IMR-90 (cell line): Measurements from ENCODE around the gene CGNL1. TPM values are rescaled to one million over a fixed set of nuclear protein-coding genes. Genes with fewer than 3 reads are reported as not detected.

Experiments
- ATAC-seq: fragments of 200-7000 bp; cut with Tn5 transposase; 2 replicates; pipeline ENCODE4 v1.9.1; 2020; ENCODE audit warnings: low read depth, mild to moderate bottlenecking, moderate library complexity
- BruUV-seq: library from RNA; stranded (reverse); fragments of 400-500 nt; replicated peaks from 2 replicates; lab custom pipeline; 2021; lab: Mats Ljungman, UMichigan
- CTCF ChIA-PET: fragments of 300-600 bp; formaldehyde crosslinking; extraction: SDS; loops from one replicate; lab custom pipeline; 2021; ENCODE audit warnings: antibody characterized with exemption; lab: Yijun Ruan, JAX
- POLR2A ChIA-PET: fragments of 300-600 bp; sonication (Branson Sonifier 250); formaldehyde crosslinking; loops from one replicate; lab custom pipeline; 2022; ENCODE audit warnings: antibody characterized with exemption; ENCODE audit not compliant: unreplicated experiment; lab: Charles Lee
- DNase-seq: peaks from one replicate; pipeline ENCODE4 v3.0.0; 2013
- H2AFZ ChIP-seq: replicated peaks from 2 replicates; pipeline ENCODE3; 2013; ENCODE audit warnings: low read length, mild to moderate bottlenecking; ENCODE audit not compliant: poor library complexity
- H2AK5ac ChIP-seq: 2 replicates; pipeline ENCODE4 v1.6.1; 2013; ENCODE audit warnings: low read depth, low read length, inconsistent platforms
- H2AK9ac ChIP-seq: replicated peaks from 2 replicates; pipeline ENCODE3; 2013; ENCODE audit warnings: mild to moderate bottlenecking, low read depth, low read length, moderate library complexity; ENCODE audit not compliant: poor library complexity
- H2BK120ac ChIP-seq: 2 replicates; pipeline ENCODE4 v1.6.1; 2013; ENCODE audit warnings: low read depth, low read length, inconsistent platforms
- H2BK15ac ChIP-seq: 3 replicates; pipeline ENCODE4 v1.6.1; 2013; ENCODE audit warnings: low read depth, low read length, inconsistent platforms
- H2BK20ac ChIP-seq: 2 replicates; pipeline ENCODE4 v1.6.1; 2013; ENCODE audit warnings: low read depth, mild to moderate bottlenecking, inconsistent platforms, low read length, moderate library complexity
- H2BK5ac ChIP-seq: 2 replicates; pipeline ENCODE4 v1.6.1; 2013; ENCODE audit warnings: mild to moderate bottlenecking, low read depth, low read length, inconsistent platforms; ENCODE audit not compliant: poor library complexity, severe bottlenecking
- H3K14ac ChIP-seq: replicated peaks from 2 replicates; pipeline ENCODE4 v1.6.1; 2013; ENCODE audit warnings: low read depth, low read length, inconsistent platforms
- H3K18ac ChIP-seq: 2 replicates; pipeline ENCODE4 v1.6.1; 2013; ENCODE audit warnings: low read depth, low read length, control low read depth
- H3K23ac ChIP-seq: 2 replicates; pipeline ENCODE4 v1.6.1; 2013; ENCODE audit warnings: low read depth, low read length, inconsistent platforms
- H3K27ac ChIP-seq: 2 replicates; pipeline ENCODE4 v1.5.1; 2013; ENCODE audit warnings: mild to moderate bottlenecking, control low read depth, low read length; ENCODE audit not compliant: insufficient read depth
- H3K27me3 ChIP-seq: 2 replicates; pipeline ENCODE4 v1.6.1; 2013; ENCODE audit warnings: low read length; ENCODE audit not compliant: control insufficient read depth, insufficient read depth
- H3K36me3 ChIP-seq: 2 replicates; pipeline ENCODE4 v1.6.1; 2013; ENCODE audit warnings: low read length, mixed read lengths; ENCODE audit not compliant: control insufficient read depth, insufficient read depth
- H3K4ac ChIP-seq: 2 replicates; pipeline ENCODE4 v1.6.1; 2013; ENCODE audit warnings: low read depth, low read length, inconsistent platforms
- H3K4me1 ChIP-seq: 2 replicates; pipeline ENCODE4 v1.6.1; 2013; ENCODE audit warnings: low read length, mixed read lengths; ENCODE audit not compliant: control insufficient read depth, insufficient read depth
- H3K4me2 ChIP-seq: 2 replicates; pipeline ENCODE4 v1.6.1; 2013; ENCODE audit warnings: low read depth, mild to moderate bottlenecking, control low read depth, low read length, moderate library complexity
- H3K4me3 ChIP-seq: 2 replicates; pipeline ENCODE4 v1.5.1; 2013; ENCODE audit warnings: low read depth, mild to moderate bottlenecking, control low read depth, low read length, moderate library complexity; ENCODE audit not compliant: insufficient read depth
- H3K56ac ChIP-seq: 2 replicates; pipeline ENCODE4 v1.6.1; 2013; ENCODE audit warnings: low read length, inconsistent platforms; ENCODE audit not compliant: insufficient read depth; ENCODE audit errors: extremely low read depth
- H3K79me1 ChIP-seq, 2 experiments: 2 replicates each; pipeline ENCODE4 v1.6.1; 2013; ENCODE audit warnings: low read length in 2 of 2, inconsistent platforms in 1 of 2, low read depth in 1 of 2
- H3K9ac ChIP-seq: 2 replicates; pipeline ENCODE4 v1.6.1; 2013; ENCODE audit warnings: low read depth, low read length, control low read depth
- H3K9me1 ChIP-seq: 2 replicates; pipeline ENCODE4 v1.6.1; 2013; ENCODE audit warnings: low read length, inconsistent platforms; ENCODE audit not compliant: insufficient read depth
- H3K9me3 ChIP-seq: 2 replicates; pipeline ENCODE4 v1.6.1; 2013; ENCODE audit warnings: low read length; ENCODE audit not compliant: control insufficient read depth, insufficient read depth
- H4K20me1 ChIP-seq: 2 replicates; pipeline ENCODE4 v1.6.1; 2013; ENCODE audit warnings: low read length, inconsistent platforms; ENCODE audit not compliant: insufficient read depth
- H4K5ac ChIP-seq: 2 replicates; pipeline ENCODE4 v1.6.1; 2013; ENCODE audit warnings: mild to moderate bottlenecking, low read depth, low read length, control low read depth
- H4K8ac ChIP-seq, 2 experiments: 2 replicates each; pipeline ENCODE4 v1.6.1; 2013; ENCODE audit warnings: low read depth in 2 of 2, low read length in 2 of 2, control low read depth in 1 of 2, inconsistent platforms in 1 of 2
- H4K91ac ChIP-seq: 2 replicates; pipeline ENCODE4 v1.6.1; 2013; ENCODE audit warnings: low read depth, low read length, inconsistent platforms; ENCODE audit not compliant: insufficient read depth
- BHLHE40 ChIP-seq: fragments of 150-350 bp; IDR thresholded peaks from 2 replicates; pipeline ENCODE4 v1.6.1; 2016; ENCODE audit warnings: mild to moderate bottlenecking, low read depth, low read length
- CEBPB ChIP-seq: IDR thresholded peaks from 2 replicates; pipeline ENCODE4 v1.6.1; 2012; ENCODE audit warnings: low read depth, low read length, improper control_type of control experiment
- CHD1 ChIP-seq: IDR thresholded peaks from 2 replicates; pipeline ENCODE4 v1.6.1; 2012; ENCODE audit warnings: low read depth, low read length, improper control_type of control experiment
- FOS ChIP-seq: fragments of 150-350 bp; IDR thresholded peaks from 2 replicates; pipeline ENCODE4 v1.6.1; 2016; ENCODE audit warnings: low read depth, low read length
- MAFK ChIP-seq: IDR thresholded peaks from 2 replicates; pipeline ENCODE4 v1.6.1; 2012; ENCODE audit warnings: low read depth, low read length, improper control_type of control experiment
- MAZ ChIP-seq: IDR thresholded peaks from 2 replicates; pipeline ENCODE4 v1.6.1; 2012; ENCODE audit warnings: low read depth, mild to moderate bottlenecking, low read length, improper control_type of control experiment, moderate library complexity, borderline replicate concordance
- MXI1 ChIP-seq: IDR thresholded peaks from 2 replicates; pipeline ENCODE4 v1.6.1; 2012; ENCODE audit warnings: low read depth, mild to moderate bottlenecking, low read length, moderate library complexity, borderline replicate concordance
- NFE2L2 ChIP-seq: fragments of 150-350 bp; IDR thresholded peaks from 2 replicates; pipeline ENCODE4 v1.6.1; 2016; ENCODE audit warnings: low read depth, mild to moderate bottlenecking, low read length
- POLR2A ChIP-seq: IDR thresholded peaks from 2 replicates; pipeline ENCODE4 v1.6.1; 2012; ENCODE audit warnings: mild to moderate bottlenecking, low read depth, low read length
- RAD21 ChIP-seq: IDR thresholded peaks from 2 replicates; pipeline ENCODE4 v1.6.1; 2012; ENCODE audit warnings: low read length, improper control_type of control experiment
- RCOR1 ChIP-seq: IDR thresholded peaks from 2 replicates; pipeline ENCODE4 v1.6.1; 2012; ENCODE audit warnings: mild to moderate bottlenecking, low read length, improper control_type of control experiment; ENCODE audit not compliant: insufficient replicate concordance
- RFX5 ChIP-seq: IDR thresholded peaks from 2 replicates; pipeline ENCODE4 v1.8.0; 2012; ENCODE audit warnings: low read depth, mild to moderate bottlenecking, low read length, moderate library complexity
- SMC3 ChIP-seq: fragments of 150-350 bp; IDR thresholded peaks from 2 replicates; pipeline ENCODE4 v1.6.1; 2016; ENCODE audit warnings: low read depth, mild to moderate bottlenecking, antibody characterized with exemption, low read length, moderate library complexity
- USF2 ChIP-seq: fragments of 150-350 bp; IDR thresholded peaks from 2 replicates; pipeline ENCODE4 v1.6.1; 2017; ENCODE audit warnings: mild to moderate bottlenecking, antibody characterized with exemption, low read length, low read depth
- WGBS, 2 experiments: methylation state at CpG; one replicate each; pipeline versions ENCODE4 v1.1.5 to v1.1.7; 2013; ENCODE audit warnings: missing lambda C conversion rate in 2 of 2; ENCODE audit not compliant: insufficient read length in 1 of 2; ENCODE audit errors: extremely low coverage in 2 of 2; 5-methylcytosine and 5-hydroxymethylcytosine counted together
- dilution Hi-C: fragments of 300-500 bp; cut with HindIII; formaldehyde crosslinking; loops from one replicate; pipeline ENCODE4 v1.14.3; 2018; ENCODE audit warnings: low sequenced_read_pairs; ENCODE audit not compliant: unreplicated experiment
- in situ Hi-C: fragments of 300-500 bp; cut with MboI; formaldehyde crosslinking; loops from 3 replicates; pipeline ENCODE4 v1.14.3; 2019; ENCODE audit warnings: low sequenced_read_pairs, inconsistent platforms, mixed read lengths
- intact Hi-C: fragments of 100-400 bp; cut with micrococcal nuclease; formaldehyde crosslinking; loops from 2 replicates; pipeline ENCODE4 v1.10.0; 2022
- polyA plus RNA-seq, 3 experiments: library from polyadenylated mRNA; depleted of rRNA; stranded (reverse); fragments of >200 nt; gene quantifications; 2 replicates each; pipeline ENCODE4 v1.2.3, GENCODE V29; 2012; ENCODE audit warnings: low replicate concordance in 1 of 3
- total RNA-seq: library from RNA; depleted of rRNA; stranded (reverse); fragments of >200 nt; gene quantifications from 2 replicates; pipeline ENCODE4 v1.2.3, GENCODE V29; 2012
- TF ChIP-seq, protein P1 (sequence below): conservative IDR thresholded peaks from 2 replicates; pipeline ENCODE4 v1.5.1; 2012; ENCODE audit warnings: mild to moderate bottlenecking, low read depth, low read length, improper control_type of control experiment

Gene CGNL1
- total and polyA plus RNA-seq, 2 of the 4 experiments (the other 2 are of a cell fraction) = 0.07 to 0.18 TPM

GRCh38 chr15:57355259-57355658, 21.0 kb upstream of the CGNL1 start:
- Histone ChIP-seq H3K14ac (no peak overlapping the region), H3K56ac (no peak overlapping the region), H3K79me1 (no peaks in the 10 kb centered on the region), H3K9ac (no peak overlapping the region), H2BK15ac (no peak overlapping the region), H3K4ac (no peak overlapping the region), H3K36me3 (no peaks in the 10 kb centered on the region), H3K23ac (no peak overlapping the region), H2AK9ac (no peak overlapping the region), H3K27ac (no peak overlapping the region), H3K4me2 (no peak overlapping the region), H2BK5ac (no peak overlapping the region), H2AK5ac (no peak overlapping the region), H3K9me1 (0 out of 2 replicates have a peak, but pooled peaks cover 2% of the 10 kb centered on the region), H2BK20ac (no peak overlapping the region), H4K91ac (no peak overlapping the region), H4K20me1 (no peaks in the 10 kb centered on the region), H4K5ac (no peak overlapping the region), H3K18ac (no peak overlapping the region), H3K4me1 (no peaks in the 10 kb centered on the region), H4K8ac (no peak overlapping the region), H2BK120ac (no peak overlapping the region), H3K4me3 (no peak overlapping the region), H3K9me3 (no peaks in the 10 kb centered on the region), H3K27me3 (peaks cover 7% of the 10 kb centered on the region; the same call in 1 of the 2 replicates), H2AFZ (no peak overlapping the region)
- dilution Hi-C loops = no loop called here
- ChIA-PET POLR2A (no interaction called here), CTCF (interaction anchor here (1.3 kb wide), 1 partner anchor 9 kb away, joined by 3 read pairs; no protein-coding TSS in a partner anchor)
- WGBS, 2 experiments = no CpG with 5 or more reads among the region's 8 CpGs
- intact Hi-C loops = no loop called here
- no peak for TF ChIP-seq CEBPB
- no peak for TF ChIP-seq BHLHE40
- no peak for TF ChIP-seq RCOR1
- no peak for TF ChIP-seq SMC3
- TF ChIP-seq, protein P1, sequence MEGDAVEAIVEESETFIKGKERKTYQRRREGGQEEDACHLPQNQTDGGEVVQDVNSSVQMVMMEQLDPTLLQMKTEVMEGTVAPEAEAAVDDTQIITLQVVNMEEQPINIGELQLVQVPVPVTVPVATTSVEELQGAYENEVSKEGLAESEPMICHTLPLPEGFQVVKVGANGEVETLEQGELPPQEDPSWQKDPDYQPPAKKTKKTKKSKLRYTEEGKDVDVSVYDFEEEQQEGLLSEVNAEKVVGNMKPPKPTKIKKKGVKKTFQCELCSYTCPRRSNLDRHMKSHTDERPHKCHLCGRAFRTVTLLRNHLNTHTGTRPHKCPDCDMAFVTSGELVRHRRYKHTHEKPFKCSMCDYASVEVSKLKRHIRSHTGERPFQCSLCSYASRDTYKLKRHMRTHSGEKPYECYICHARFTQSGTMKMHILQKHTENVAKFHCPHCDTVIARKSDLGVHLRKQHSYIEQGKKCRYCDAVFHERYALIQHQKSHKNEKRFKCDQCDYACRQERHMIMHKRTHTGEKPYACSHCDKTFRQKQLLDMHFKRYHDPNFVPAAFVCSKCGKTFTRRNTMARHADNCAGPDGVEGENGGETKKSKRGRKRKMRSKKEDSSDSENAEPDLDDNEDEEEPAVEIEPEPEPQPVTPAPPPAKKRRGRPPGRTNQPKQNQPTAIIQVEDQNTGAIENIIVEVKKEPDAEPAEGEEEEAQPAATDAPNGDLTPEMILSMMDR = no peak
- no peak for TF ChIP-seq RAD21
- no peak for TF ChIP-seq MXI1
- TF ChIP-seq USF2 = no peak
- no peak for TF ChIP-seq CHD1
- TF ChIP-seq NFE2L2 = no peak
- no peak for TF ChIP-seq FOS
- TF ChIP-seq MAZ = no peak
- TF ChIP-seq POLR2A = no peak
- TF ChIP-seq MAFK = no peak
- no peak for TF ChIP-seq RFX5
- in situ Hi-C loops = no loop called here
- DNase-seq (no peak), ATAC-seq (no peak)
- BruUV-seq = no TSS peak
